ENCODE data around the gene ZBTB49.
"Not testable (repeated sequence)": the region's sequence is repeated elsewhere in the genome, so short reads cannot be mapped to it uniquely, and the experiment has no call there.

The ZBTB49 gene

DNA sequence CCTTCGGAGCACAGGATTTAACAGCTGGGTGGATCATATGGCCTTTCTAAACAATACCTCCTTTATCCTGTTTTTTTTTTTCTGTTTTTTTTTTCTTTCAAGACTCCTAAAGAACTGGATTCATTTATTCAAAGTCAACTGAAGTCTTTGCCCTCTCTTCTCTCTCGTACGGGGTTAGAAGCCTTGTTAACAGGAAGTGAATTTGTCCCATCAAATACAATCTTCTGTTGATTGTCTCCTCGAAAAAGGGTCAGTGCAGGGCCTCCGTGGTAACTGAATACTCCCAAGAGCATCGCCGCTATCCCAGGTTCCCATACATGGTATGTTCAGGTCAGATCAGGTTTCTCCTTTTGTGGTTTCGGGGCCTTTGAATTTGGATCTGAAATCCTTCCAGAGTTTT lies 40.2 kb upstream of the ZBTB49 start:
- Histone ChIP-seq H3K4me1 (peaks cover 0 to 20% (median 14%) of the 10 kb centered on the region in 4 donors), H3K4me3 (no peak overlapping the region), H3K9me3 (no peaks in the 10 kb centered on the region), H3K27me3 (no peaks in the 10 kb centered on the region), H3K36me3 (peaks cover 2 to 11% (median 5%) of the 10 kb centered on the region in 3 donors), H3K27ac (no peak overlapping the region)
- TF ChIP-seq, protein P1, sequence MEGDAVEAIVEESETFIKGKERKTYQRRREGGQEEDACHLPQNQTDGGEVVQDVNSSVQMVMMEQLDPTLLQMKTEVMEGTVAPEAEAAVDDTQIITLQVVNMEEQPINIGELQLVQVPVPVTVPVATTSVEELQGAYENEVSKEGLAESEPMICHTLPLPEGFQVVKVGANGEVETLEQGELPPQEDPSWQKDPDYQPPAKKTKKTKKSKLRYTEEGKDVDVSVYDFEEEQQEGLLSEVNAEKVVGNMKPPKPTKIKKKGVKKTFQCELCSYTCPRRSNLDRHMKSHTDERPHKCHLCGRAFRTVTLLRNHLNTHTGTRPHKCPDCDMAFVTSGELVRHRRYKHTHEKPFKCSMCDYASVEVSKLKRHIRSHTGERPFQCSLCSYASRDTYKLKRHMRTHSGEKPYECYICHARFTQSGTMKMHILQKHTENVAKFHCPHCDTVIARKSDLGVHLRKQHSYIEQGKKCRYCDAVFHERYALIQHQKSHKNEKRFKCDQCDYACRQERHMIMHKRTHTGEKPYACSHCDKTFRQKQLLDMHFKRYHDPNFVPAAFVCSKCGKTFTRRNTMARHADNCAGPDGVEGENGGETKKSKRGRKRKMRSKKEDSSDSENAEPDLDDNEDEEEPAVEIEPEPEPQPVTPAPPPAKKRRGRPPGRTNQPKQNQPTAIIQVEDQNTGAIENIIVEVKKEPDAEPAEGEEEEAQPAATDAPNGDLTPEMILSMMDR (IDR thresholded peaks at IDR 0.05), result no peak
- no peak for DNase-seq
- intact Hi-C loops (cut with DNase I; ENCODE audit: low total_unique reads), result no loop called here

DNA sequence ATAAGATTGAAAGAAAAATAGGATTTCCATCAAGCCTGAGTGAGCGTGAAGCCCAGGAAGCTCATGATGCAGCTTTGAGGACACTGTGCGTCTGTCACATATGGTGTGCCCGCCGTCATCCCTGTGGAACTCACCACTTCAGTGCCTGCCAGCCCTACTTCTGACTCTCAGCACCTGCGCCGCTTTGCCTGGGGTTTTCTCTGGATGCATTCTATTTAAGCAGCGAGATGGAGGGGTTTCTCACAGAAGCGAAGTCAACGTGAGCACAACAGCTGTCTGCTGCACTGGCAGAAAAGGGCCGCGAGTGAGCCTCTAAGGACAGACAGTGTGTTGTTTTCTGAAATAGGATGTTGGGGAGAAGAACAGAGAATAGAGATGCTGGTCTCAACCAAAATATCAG lies 35.9 kb upstream of the ZBTB49 start:
- H3K9me3 ChIP-seq, result no peaks in the 10 kb centered on the region
- no peak for DNase-seq
- peaks cover 0 to 1% (median under 1%) of the 10 kb centered on the region in 4 donors for H3K4me1 ChIP-seq
- H3K4me3 ChIP-seq, result no peak overlapping the region
- peaks cover 0 to 8% of the 10 kb centered on the region in 2 donors for H3K27me3 ChIP-seq
- TF ChIP-seq, protein P1 (IDR thresholded peaks at IDR 0.05), result no peak
- H3K36me3 ChIP-seq, result no peaks in the 10 kb centered on the region
- intact Hi-C loops (cut with DNase I; ENCODE audit: low total_unique reads), result no loop called here
- H3K27ac ChIP-seq, result no peak overlapping the region

GRCh38 chr4:4254666-4255065 lies 35.4 kb upstream of the ZBTB49 start:
- Histone ChIP-seq H3K36me3 (no peaks in the 10 kb centered on the region), H3K4me3 (no peak overlapping the region), H3K27ac (no peak overlapping the region), H3K4me1 (peaks cover 0 to 4% (median 0%) of the 10 kb centered on the region in 4 donors), H3K9me3 (no peaks in the 10 kb centered on the region), H3K27me3 (peaks cover 0 to 8% of the 10 kb centered on the region in 2 donors)
- DNase-seq, result no peak
- TF ChIP-seq, protein P1 (IDR thresholded peaks at IDR 0.05), result no peak
- intact Hi-C loops (cut with DNase I; ENCODE audit: low total_unique reads), result no loop called here

GRCh38 chr4:4256799-4257198 lies 33.3 kb upstream of the ZBTB49 start:
- DNase-seq, result no peak
- TF ChIP-seq, protein P1 (IDR thresholded peaks at IDR 0.05), result no peak
- Histone ChIP-seq H3K36me3 (no peaks in the 10 kb centered on the region), H3K9me3 (no peaks in the 10 kb centered on the region), H3K27ac (no peak overlapping the region), H3K27me3 (peaks cover 0 to 8% of the 10 kb centered on the region in 2 donors), H3K4me3 (no peak overlapping the region), H3K4me1 (peaks cover 0 to 7% (median 0%) of the 10 kb centered on the region in 4 donors)
- intact Hi-C loops (cut with DNase I; ENCODE audit: low total_unique reads), result no loop called here

- H3K27me3 ChIP-seq; H3K4me3 ChIP-seq; H3K36me3 ChIP-seq; DNase-seq; H3K27ac ChIP-seq; H3K9me3 ChIP-seq; H3K4me1 ChIP-seq; intact Hi-C loops (cut with DNase I; ENCODE audit: low total_unique reads): not testable (repeated sequence)
Measured at GRCh38 chr4:4257705-4258104, 32.3 kb upstream of the ZBTB49 start.

- no peak overlapping the region for H3K27ac ChIP-seq
- intact Hi-C loops (cut with DNase I; ENCODE audit: low total_unique reads), result no loop called here
Measured at GRCh38 chr4:4259484-4260100, 30.5 kb upstream of the ZBTB49 start.

More at GRCh38 chr4:4259484-4260100, 30.5 kb upstream of the ZBTB49 start:
- H3K4me3 ChIP-seq, result no peak overlapping the region
- no peaks in the 10 kb centered on the region for H3K9me3 ChIP-seq
- TF ChIP-seq, protein P1 (IDR thresholded peaks at IDR 0.05), result no peak
- no peaks in the 10 kb centered on the region for H3K36me3 ChIP-seq
- H3K27me3 ChIP-seq, result peaks cover 0 to 8% of the 10 kb centered on the region in 2 donors
- H3K4me1 ChIP-seq, result peaks cover 0 to 7% (median 0%) of the 10 kb centered on the region in 4 donors
- DNase-seq, result no peak

Measured in tibial artery (tissue), 4 donors.